GM19372 (cell line): Measurements from ENCODE around the gene NUP214.
"Not testable (repeated sequence)": the region's sequence is repeated elsewhere in the genome, so short reads cannot be mapped to it uniquely, and the experiment has no call there.

Source experiments
- ATAC-seq: cut with Tn5 transposase; IDR thresholded peaks from one replicate; pipeline ENCODE4 v1.9.1; 2021; ENCODE audit warnings: mild to moderate bottlenecking, low read depth, moderate library complexity; ENCODE audit not compliant: unreplicated experiment

Gene NUP214

DNA sequence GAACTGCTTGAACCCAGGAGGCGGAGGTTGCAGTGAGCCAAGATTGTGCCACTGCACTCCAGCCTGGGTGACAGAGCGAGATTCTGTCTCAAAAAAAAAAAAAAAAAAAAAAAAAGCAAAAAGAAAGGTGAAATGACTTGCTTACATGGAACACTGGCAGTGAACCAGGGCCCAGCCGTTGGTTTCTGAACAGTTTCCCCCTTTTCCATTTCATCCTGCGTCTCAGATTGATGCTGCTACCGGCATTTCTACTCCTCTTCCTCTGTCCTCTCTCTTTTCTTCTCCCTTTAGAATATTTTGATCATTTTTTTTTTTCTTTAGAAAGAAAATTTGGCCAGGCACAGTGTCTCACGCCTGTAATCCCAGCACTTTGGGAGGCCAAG, 10.0 kb upstream of the NUP214 start:
- ATAC-seq, result not testable (repeated sequence)

GRCh38 chr9:131116281-131117120, 8.9 kb upstream of the NUP214 start:
- ATAC-seq, result no peak

GRCh38 chr9:131117121-131117761, 8.1 kb upstream of the NUP214 start:
- ATAC-seq, result no peak

DNA sequence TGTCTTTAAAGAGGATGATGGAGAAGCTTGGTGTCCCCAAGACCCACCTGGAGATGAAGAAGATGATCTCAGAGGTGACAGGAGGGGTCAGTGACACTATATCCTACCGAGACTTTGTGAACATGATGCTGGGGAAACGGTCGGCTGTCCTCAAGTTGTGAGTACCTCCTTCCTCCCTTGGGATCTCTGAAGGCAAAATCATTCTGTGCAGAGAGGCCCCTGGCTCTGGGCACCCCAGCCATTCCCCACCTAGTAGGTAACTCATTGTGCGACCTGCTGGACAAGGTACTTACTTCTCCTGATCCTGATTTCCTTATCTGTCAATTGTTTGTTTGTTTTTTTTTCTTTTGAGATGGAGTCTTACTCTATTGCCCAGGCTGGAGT, 7.6 kb upstream of the NUP214 start:
- no peak for ATAC-seq

DNA sequence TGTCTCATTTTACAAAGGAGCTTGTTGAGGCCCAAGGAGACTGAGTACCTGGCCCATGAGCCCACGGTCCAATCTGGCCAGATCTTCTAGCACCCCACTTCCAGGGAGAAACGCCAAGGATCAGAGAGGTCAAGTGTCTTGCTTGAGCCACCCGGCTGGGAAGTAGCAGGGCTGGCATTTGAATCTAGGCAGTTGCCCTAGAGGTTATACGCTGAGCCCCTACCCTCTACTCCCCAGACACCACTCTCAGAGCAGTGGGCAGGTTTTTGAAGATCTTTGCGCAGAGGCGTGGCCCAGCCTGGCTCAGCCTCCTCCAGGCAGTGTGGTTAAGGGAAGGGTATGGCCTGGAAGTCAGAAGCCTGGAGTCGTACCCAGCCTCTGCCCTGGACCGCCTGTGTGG, 5.8 kb upstream of the NUP214 start:
- no peak for ATAC-seq

DNA sequence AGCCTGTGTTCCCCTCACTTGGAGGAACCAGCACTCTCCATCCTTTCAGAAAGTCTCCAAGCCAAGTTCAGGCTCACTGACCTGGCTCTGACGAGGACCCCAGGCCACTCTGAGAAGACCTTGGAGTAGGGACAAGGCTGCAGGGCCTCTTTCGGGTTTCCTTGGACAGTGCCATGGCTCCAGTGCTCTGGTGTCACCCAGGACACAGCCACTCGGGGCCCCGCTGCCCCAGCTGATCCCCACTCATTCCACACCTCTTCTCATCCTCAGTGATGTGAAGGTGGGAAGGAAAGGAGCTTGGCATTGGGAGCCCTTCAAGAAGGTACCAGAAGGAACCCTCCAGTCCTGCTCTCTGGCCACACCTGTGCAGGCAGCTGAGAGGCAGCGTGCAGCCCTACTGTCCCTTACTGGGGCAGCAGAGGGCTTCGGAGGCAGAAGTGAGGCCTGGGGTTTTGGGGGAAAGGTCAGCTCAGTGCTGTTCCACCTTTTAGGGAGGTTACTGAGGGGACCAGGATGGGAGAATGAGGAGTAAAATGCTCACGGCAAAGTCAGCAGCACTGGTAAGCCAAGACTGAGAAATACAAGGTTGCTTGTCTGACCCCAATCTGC, 4.7 kb upstream of the NUP214 start:
- ATAC-seq, result no peak

DNA sequence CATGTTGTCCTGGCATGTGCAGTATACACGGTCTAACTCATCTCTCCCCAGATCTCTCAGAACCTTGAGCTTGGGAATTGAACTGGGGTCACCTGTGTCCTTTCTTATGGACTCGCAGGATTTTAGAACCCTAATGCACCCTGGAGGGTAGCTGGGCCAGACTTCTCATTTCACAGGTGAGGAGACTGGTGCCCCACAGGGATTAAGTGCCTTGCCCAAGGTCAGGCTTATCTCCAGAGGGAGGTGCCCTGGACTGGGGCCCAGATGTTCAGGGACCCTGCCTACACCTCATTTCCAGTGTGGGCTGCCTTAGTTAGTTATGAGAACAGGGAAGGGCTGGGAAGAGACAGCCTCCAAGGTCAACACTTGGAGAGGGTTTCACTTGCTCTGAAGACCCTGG, 4.0 kb upstream of the NUP214 start:
- ATAC-seq, result no peak

- no peak for ATAC-seq
Measured at GRCh38 chr9:131122158-131122557, 3.2 kb upstream of the NUP214 start.

- ATAC-seq, result no peak
Measured at GRCh38 chr9:131125038-131125287, 423 bp upstream of the NUP214 start.

DNA sequence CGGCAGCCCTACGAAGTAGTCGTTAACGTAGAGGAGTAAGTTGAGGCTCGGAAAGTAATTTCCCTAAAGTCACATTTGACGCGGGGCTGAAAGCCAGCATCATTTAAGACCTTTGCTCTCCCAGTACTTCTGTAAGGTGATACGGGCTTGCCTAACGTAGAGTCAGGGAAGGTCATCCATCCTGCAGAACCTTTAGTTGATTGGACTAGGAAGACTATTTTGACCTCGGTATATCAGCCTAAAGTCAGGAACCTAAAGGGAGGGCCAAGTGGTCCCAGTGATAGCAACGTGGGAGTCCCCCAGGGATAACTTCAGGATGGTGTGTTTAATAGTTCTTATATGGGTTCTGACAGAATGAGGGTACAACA, 657 bp downstream of the NUP214 start:
- ATAC-seq, result no peak

DNA sequence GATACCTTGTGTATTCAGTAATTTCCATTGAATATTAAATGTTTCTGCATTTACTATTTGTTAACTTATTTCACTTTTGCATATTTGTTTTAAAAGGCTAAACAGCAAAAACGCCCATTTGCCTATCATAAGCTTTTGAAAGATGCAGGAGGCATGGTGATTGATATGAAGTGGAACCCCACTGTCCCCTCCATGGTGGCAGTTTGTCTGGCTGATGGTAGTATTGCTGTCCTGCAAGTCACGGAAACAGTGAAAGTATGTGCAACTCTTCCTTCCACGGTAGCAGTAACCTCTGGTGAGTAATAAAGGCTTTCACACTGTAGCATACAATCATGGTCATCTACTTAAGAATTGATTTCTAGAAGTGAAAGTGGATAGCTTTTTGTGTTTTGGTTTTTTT, 3.8 kb downstream of the NUP214 start:
- no peak for ATAC-seq

DNA sequence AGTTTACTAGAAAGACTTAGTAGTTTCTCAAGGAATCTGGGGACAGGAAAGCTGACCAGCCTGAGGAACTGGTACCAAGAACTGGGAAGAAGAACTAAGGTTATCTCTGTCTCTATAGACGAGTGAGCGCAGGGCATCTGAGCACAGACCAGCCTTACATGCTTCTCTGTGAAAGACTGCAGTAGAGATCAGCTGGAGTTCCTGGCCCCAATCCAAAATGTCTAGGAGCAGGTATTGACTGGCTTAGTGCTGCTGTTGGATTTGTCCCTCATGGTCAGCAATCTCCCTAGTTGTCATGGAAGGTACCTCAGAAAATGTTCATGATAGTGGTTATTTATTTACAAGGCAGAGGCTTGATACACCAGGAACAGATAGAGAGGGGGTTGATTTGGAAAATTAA, 13.3 kb downstream of the NUP214 start:
- ATAC-seq, result no peak

DNA sequence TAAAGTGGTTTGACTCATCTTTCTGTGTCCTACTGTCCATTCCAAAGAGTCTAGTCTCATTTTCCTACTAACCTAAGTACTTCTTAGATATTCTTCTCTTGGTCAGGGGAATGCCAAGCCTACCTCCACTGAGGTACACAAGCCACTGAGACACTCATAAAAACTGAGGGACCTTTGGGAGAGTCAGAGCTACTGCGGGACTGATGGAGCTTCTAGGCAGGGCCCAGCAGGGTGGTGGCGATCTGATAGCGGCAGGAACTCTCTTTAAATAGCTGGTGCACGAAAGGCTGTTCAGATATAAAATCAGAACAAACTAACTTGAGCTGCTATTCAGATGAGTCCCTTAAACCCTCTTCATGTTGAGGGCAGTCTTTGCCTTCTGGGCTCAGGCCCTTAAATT, 14.7 kb downstream of the NUP214 start:
- no peak for ATAC-seq

GRCh38 chr9:131140550-131140949, 15.2 kb downstream of the NUP214 start:
- no peak for ATAC-seq

- ATAC-seq, result no peak
Measured at GRCh38 chr9:131142160-131142559, 16.8 kb downstream of the NUP214 start.

- ATAC-seq, result no peak
Measured at GRCh38 chr9:131144201-131144600, 18.8 kb downstream of the NUP214 start.

- no peak for ATAC-seq
Measured at GRCh38 chr9:131145245-131145644, 19.9 kb downstream of the NUP214 start.

GRCh38 chr9:131146186-131146585, 20.8 kb downstream of the NUP214 start:
- ATAC-seq, result no peak

DNA sequence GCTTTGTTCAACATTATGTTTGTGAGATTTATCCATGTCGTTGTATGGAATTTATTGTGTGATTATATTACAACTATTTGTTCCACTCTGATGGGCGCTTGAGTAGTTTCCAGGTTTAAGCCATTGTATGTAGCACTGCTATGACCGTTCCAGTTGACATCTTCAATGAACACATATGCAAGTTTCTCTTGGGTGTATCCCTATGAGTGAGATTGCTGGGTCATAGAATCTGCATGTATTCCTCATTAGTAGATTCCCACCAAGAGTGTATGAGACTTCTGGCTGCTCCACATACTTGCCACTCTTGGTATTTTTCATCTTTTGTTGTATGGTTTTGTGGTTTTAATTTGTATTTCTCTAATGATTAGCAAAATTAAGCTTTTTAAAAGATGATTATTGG, 22.9 kb downstream of the NUP214 start:
- ATAC-seq, result no peak

- ATAC-seq, result no peak
Measured at GRCh38 chr9:131148966-131149687, 23.7 kb downstream of the NUP214 start.

GRCh38 chr9:131149688-131150053, 24.3 kb downstream of the NUP214 start:
- no peak for ATAC-seq

DNA sequence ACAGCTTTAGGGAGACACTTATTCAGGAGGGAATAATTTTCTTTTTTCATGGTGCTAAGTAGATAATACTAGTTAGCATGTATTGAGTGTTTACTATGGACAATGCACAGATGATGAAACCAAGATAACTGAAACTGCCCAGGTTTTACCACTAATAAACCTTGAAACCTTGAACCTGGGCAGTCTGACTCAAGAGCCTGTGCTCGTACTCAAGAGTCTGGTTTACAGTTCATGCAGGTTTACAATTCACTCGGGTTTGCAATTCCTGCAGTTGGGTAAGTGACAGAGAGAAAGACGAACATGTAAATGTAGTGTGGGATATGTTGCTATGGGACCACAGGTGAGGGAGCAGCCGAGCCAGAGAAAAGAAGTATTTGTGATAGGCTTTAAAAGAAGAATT, 28.2 kb downstream of the NUP214 start:
- ATAC-seq, result no peak
